ENCODE measurements around the gene RRP12. TPM values are rescaled to one million over a fixed set of nuclear protein-coding genes. Genes with fewer than 3 reads are reported as not detected.

The RRP12 gene
- total RNA-seq, 1 donor from 2014 or later: 23.5 TPM

- DNase-seq (ENCODE audit: low read depth): no peak
- H3K4me3 ChIP-seq (ENCODE audit: low read depth, low read length): no peak overlapping the region
- no peak for TF ChIP-seq CTCF (conservative IDR thresholded peaks at IDR 0.05; ENCODE audit: low read depth, low read length)
These were observed 18.0 kb downstream of the RRP12 start for GRCh38 chr10:97383159-97383558.

- no peak for DNase-seq (ENCODE audit: low read depth)
- no peak overlapping the region for H3K4me3 ChIP-seq (ENCODE audit: low read depth, low read length)
- no peak for TF ChIP-seq CTCF (conservative IDR thresholded peaks at IDR 0.05; ENCODE audit: low read depth, low read length)
These were observed 19.5 kb downstream of the RRP12 start for GRCh38 chr10:97381626-97382025.

- TF ChIP-seq CTCF (conservative IDR thresholded peaks at IDR 0.05; ENCODE audit: low read depth, low read length): no peak
- no peak overlapping the region for H3K4me3 ChIP-seq (ENCODE audit: low read depth, low read length)
- DNase-seq (ENCODE audit: low read depth): no peak
These were observed 20.6 kb downstream of the RRP12 start for GRCh38 chr10:97380516-97380915.

GRCh38 chr10:97378933-97379921 is 21.9 kb downstream of the RRP12 start:
- no peak overlapping the region for H3K4me3 ChIP-seq (ENCODE audit: low read depth, low read length)
- no peak for DNase-seq (ENCODE audit: low read depth)
- TF ChIP-seq CTCF (conservative IDR thresholded peaks at IDR 0.05; ENCODE audit: low read depth, low read length): no peak

GRCh38 chr10:97376413-97376812 is 24.7 kb downstream of the RRP12 start:
- no peak for DNase-seq (ENCODE audit: low read depth)
- no peak overlapping the region for H3K4me3 ChIP-seq (ENCODE audit: low read depth, low read length)
- TF ChIP-seq CTCF (conservative IDR thresholded peaks at IDR 0.05; ENCODE audit: low read depth, low read length): no peak

- no peak for TF ChIP-seq CTCF (conservative IDR thresholded peaks at IDR 0.05; ENCODE audit: low read depth, low read length)
- no peak for DNase-seq (ENCODE audit: low read depth)
- H3K4me3 ChIP-seq (ENCODE audit: low read depth, low read length): no peak overlapping the region
These were observed 27.7 kb downstream of the RRP12 start for GRCh38 chr10:97373456-97373855.

All from epithelial cell of proximal tubule (primary cell).